ENCODE results near the gene IFIT5.
A peak's percentile ranks its signal among the peaks of the same experiment; 100 is the strongest.

- TF ChIP-seq HOXB5 (CRISPR knock-in tag; IDR thresholded peaks at IDR 0.05) (no peak), POLR2A (IDR thresholded peaks at IDR 0.05; ENCODE audit: low read length) (no peak), RAD21 (conservative IDR thresholded peaks at IDR 0.05 in 1 of 2, IDR thresholded peaks at IDR 0.05 in 1 of 2) (peak; percentile 95)
Observed at GRCh38 chr10:89426230-89426868, 12.0 kb downstream of the IFIT5 start.

All from A549 (cell line).